DOHH2 (cell line): ENCODE data around the gene YBEY.

Experiments
- EZH2phosphoT487 ChIP-seq: fragments of 200-600 bp; sonication (generic); IDR thresholded peaks from 2 replicates; pipeline ENCODE4 v1.6.1; 2017; ENCODE audit warnings: borderline replicate concordance, mild to moderate bottlenecking, antibody characterized with exemption, low read length, moderate library complexity, mixed read lengths
- TF ChIP-seq, protein P1 (sequence below): fragments of 200-600 bp; sonication (generic); IDR thresholded peaks from one replicate; pipeline ENCODE4 v1.5.1; 2014; ENCODE audit warnings: antibody characterized with exemption, mild to moderate bottlenecking, low read depth, low read length; ENCODE audit not compliant: poor library complexity, severe bottlenecking

DNA sequence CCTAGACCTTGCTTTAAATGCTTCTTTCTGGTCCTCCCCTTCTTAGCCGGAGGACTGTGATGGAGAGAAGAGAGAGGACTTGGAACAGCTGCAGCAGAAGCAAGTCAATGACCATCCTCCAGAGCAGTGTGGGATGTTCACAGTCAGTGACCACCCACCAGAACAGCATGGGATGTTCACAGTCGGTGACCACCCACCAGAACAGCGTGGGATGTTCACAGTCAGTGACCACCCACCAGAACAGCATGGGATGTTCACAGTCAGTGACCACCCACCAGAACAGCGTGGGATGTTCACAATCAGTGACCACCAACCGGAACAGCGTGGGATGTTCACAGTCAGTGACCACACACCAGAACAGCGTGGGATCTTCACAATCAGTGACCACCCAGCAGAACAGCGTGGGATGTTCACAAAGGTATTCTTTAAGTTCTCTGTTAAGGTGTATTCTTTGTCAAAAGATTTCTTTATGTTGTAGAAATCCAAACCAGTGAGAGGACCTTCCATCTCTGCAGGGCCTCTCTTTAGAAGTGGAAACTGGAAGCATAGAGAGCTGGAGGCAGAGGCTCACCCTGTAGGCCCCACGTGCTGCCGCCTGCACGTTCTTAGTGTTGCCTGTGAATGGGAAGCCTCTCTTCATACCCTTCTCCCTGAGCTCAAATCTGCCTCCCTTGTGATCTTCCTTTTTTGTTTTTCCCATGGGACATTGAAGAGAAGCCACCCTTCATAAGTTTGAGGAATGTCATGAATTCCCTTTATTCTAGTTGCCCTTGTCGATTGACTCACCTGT lies 48.4 kb downstream of the YBEY start:
- TF ChIP-seq, protein P1, sequence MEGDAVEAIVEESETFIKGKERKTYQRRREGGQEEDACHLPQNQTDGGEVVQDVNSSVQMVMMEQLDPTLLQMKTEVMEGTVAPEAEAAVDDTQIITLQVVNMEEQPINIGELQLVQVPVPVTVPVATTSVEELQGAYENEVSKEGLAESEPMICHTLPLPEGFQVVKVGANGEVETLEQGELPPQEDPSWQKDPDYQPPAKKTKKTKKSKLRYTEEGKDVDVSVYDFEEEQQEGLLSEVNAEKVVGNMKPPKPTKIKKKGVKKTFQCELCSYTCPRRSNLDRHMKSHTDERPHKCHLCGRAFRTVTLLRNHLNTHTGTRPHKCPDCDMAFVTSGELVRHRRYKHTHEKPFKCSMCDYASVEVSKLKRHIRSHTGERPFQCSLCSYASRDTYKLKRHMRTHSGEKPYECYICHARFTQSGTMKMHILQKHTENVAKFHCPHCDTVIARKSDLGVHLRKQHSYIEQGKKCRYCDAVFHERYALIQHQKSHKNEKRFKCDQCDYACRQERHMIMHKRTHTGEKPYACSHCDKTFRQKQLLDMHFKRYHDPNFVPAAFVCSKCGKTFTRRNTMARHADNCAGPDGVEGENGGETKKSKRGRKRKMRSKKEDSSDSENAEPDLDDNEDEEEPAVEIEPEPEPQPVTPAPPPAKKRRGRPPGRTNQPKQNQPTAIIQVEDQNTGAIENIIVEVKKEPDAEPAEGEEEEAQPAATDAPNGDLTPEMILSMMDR, result no peak
- no peak for TF ChIP-seq EZH2phosphoT487
